Liver (tissue), 9 donors: ENCODE data around the gene TMX2. TPM values are rescaled to one million over a fixed set of nuclear protein-coding genes. Genes with fewer than 3 reads are reported as not detected.
A peak's percentile ranks its signal among the peaks of the same experiment; 100 is the strongest.

ENCODE experiments used
- DNase-seq: peaks from one replicate; pipeline ENCODE4 v3.0.0-alpha.2; 2017; ENCODE audit warnings: low spot score
- H3K27ac ChIP-seq, 2 donors: one replicate each; pipeline ENCODE4 v1.7.0; 2013; ENCODE audit warnings: inconsistent platforms in 2 of 2, low read length in 2 of 2, control low read depth in 1 of 2, low read depth in 1 of 2, mild to moderate bottlenecking in 1 of 2
- H3K27me3 ChIP-seq, 4 donors: one replicate each; pipeline versions ENCODE4 v1.6.1 to v1.7.0; 2013; ENCODE audit warnings: low read length in 3 of 4, inconsistent platforms in 1 of 4, mild to moderate bottlenecking in 1 of 4, moderate library complexity in 1 of 4; ENCODE audit not compliant: control insufficient read depth in 4 of 4, insufficient read depth in 4 of 4
- H3K36me3 ChIP-seq, 4 donors: one replicate each; pipeline versions ENCODE4 v1.6.1 to v1.7.0; 2013; ENCODE audit warnings: low read length in 3 of 4, mild to moderate bottlenecking in 3 of 4, low read depth in 1 of 4, moderate library complexity in 1 of 4; ENCODE audit not compliant: control insufficient read depth in 4 of 4, insufficient read depth in 3 of 4
- H3K4me1 ChIP-seq, 4 donors: one replicate each; pipeline versions ENCODE4 v1.6.1 to v1.7.0; 2013; ENCODE audit warnings: low read length in 3 of 4, mild to moderate bottlenecking in 3 of 4, moderate library complexity in 1 of 4; ENCODE audit not compliant: control insufficient read depth in 4 of 4, insufficient read depth in 4 of 4
- H3K4me3 ChIP-seq, 3 donors: one replicate each; pipeline versions ENCODE4 v1.6.1 to v1.7.0; 2013; ENCODE audit warnings: low read length in 3 of 3, control low read depth in 1 of 3, low read depth in 1 of 3, mild to moderate bottlenecking in 1 of 3
- H3K9ac ChIP-seq, 2 donors: one replicate each; pipeline ENCODE4 v1.7.0; 2013; ENCODE audit warnings: low read length in 2 of 2, mild to moderate bottlenecking in 2 of 2, moderate library complexity in 2 of 2, control low read depth in 1 of 2, low read depth in 1 of 2
- H3K9me3 ChIP-seq, 4 donors: one replicate each; pipeline versions ENCODE4 v1.6.1 to v1.7.0; 2013; ENCODE audit warnings: low read length in 3 of 4; ENCODE audit not compliant: control insufficient read depth in 4 of 4
- ATF3 ChIP-seq: IDR thresholded peaks from 2 replicates; pipeline ENCODE4 v1.6.1; 2016; ENCODE audit warnings: antibody characterized with exemption
- EGR1 ChIP-seq, 2 donors: IDR thresholded peaks; 2 replicates each; pipeline ENCODE4 v1.6.1; 2016 to 2018; ENCODE audit warnings: antibody characterized with exemption in 2 of 2, low read depth in 2 of 2
- FOXA1 ChIP-seq: IDR thresholded peaks from 2 replicates; pipeline ENCODE4 v1.6.1; 2016; ENCODE audit warnings: antibody characterized with exemption
- FOXA2 ChIP-seq: IDR thresholded peaks from 2 replicates; pipeline ENCODE4 v1.6.1; 2016; ENCODE audit warnings: antibody characterized with exemption
- GABPA ChIP-seq, 2 donors: IDR thresholded peaks in 1 of 2; conservative IDR thresholded peaks in 1 of 2; 2 replicates each; pipeline ENCODE4 v1.6.1; 2016; ENCODE audit warnings: antibody characterized with exemption in 2 of 2, mild to moderate bottlenecking in 1 of 2, moderate library complexity in 1 of 2
- HNF4A ChIP-seq, 2 donors: conservative IDR thresholded peaks; 2 replicates each; pipeline ENCODE4 v1.6.1; 2016; ENCODE audit warnings: antibody characterized with exemption in 2 of 2, mild to moderate bottlenecking in 2 of 2
- HNF4G ChIP-seq: IDR thresholded peaks from 2 replicates; pipeline ENCODE4 v1.6.1; 2016; ENCODE audit warnings: antibody characterized with exemption
- JUND ChIP-seq, 2 donors: IDR thresholded peaks; 2 replicates each; pipeline ENCODE4 v1.6.1; 2016; ENCODE audit warnings: antibody characterized with exemption in 2 of 2
- NR2F2 ChIP-seq: IDR thresholded peaks from 2 replicates; pipeline ENCODE4 v1.6.1; 2016; ENCODE audit warnings: antibody characterized with exemption
- RAD21 ChIP-seq, 2 donors: IDR thresholded peaks; 2 replicates each; pipeline ENCODE4 v1.6.1; 2016; ENCODE audit warnings: antibody characterized with exemption in 2 of 2, mild to moderate bottlenecking in 2 of 2
- REST ChIP-seq: IDR thresholded peaks from 2 replicates; pipeline ENCODE4 v1.6.1; 2016; ENCODE audit warnings: antibody characterized with exemption, mild to moderate bottlenecking
- RXRA ChIP-seq, 2 donors: IDR thresholded peaks; 2 replicates each; pipeline ENCODE4 v1.6.1; 2017 to 2018; ENCODE audit warnings: antibody characterized with exemption in 2 of 2, mild to moderate bottlenecking in 1 of 2
- SP1 ChIP-seq: IDR thresholded peaks from 2 replicates; pipeline ENCODE4 v1.6.1; 2018; ENCODE audit warnings: antibody characterized with exemption, mild to moderate bottlenecking
- TAF1 ChIP-seq: conservative IDR thresholded peaks from 2 replicates; pipeline ENCODE4 v1.6.1; 2016; ENCODE audit warnings: antibody characterized with exemption, mild to moderate bottlenecking
- YY1 ChIP-seq: IDR thresholded peaks from 2 replicates; pipeline ENCODE4 v1.6.1; 2016; ENCODE audit warnings: antibody characterized with exemption, mild to moderate bottlenecking
- ZBTB33 ChIP-seq: IDR thresholded peaks from 2 replicates; pipeline ENCODE4 v1.6.1; 2016; ENCODE audit warnings: antibody characterized with exemption
- WGBS: extraction: QIAGEN DNeasy Blood & Tissue Kit; methylation state at CpG from one replicate; pipeline ENCODE4 v1.1.7; 2013; 5-methylcytosine and 5-hydroxymethylcytosine counted together
- polyA plus RNA-seq, 2 donors: library from polyadenylated mRNA; stranded (reverse) in 1 of 2; unstranded in 1 of 2; fragments of 200-250 nt in 1 of 2; fragments of >200 nt in 1 of 2; fragmentation: Nextera tagmentation in 1 of 2; extraction: Ambion mirVana in 1 of 2; gene quantifications; one replicate each; pipeline versions ENCODE4 v1.2.1 to v1.2.3, GENCODE V29; 2013 to 2015
- total RNA-seq, 2 donors: library from RNA; depleted of rRNA; stranded (reverse); fragments of >200 nt; gene quantifications; one replicate each; pipeline ENCODE4 v1.2.3, GENCODE V29; 2014
- TF ChIP-seq, protein P1 (sequence below): fragments of 150-350 bp; IDR thresholded peaks from 2 replicates; pipeline ENCODE4 v1.5.1; 2017; ENCODE audit warnings: improper control_type of control experiment, low read depth, low read length; ENCODE audit not compliant: missing input control
- TF ChIP-seq, protein P2 (sequence below): IDR thresholded peaks from 2 replicates; pipeline ENCODE4 v1.6.1; 2016; ENCODE audit warnings: antibody characterized with exemption
- donor health status: healthy.
- donor health status: healthy.
- donor health status: healthy.
- donor health status: healthy.
- donor health status: healthy.

Gene TMX2
- total and polyA plus RNA-seq, 4 donors, result 43.3 to 70.9 (median 59.1) TPM

DNA sequence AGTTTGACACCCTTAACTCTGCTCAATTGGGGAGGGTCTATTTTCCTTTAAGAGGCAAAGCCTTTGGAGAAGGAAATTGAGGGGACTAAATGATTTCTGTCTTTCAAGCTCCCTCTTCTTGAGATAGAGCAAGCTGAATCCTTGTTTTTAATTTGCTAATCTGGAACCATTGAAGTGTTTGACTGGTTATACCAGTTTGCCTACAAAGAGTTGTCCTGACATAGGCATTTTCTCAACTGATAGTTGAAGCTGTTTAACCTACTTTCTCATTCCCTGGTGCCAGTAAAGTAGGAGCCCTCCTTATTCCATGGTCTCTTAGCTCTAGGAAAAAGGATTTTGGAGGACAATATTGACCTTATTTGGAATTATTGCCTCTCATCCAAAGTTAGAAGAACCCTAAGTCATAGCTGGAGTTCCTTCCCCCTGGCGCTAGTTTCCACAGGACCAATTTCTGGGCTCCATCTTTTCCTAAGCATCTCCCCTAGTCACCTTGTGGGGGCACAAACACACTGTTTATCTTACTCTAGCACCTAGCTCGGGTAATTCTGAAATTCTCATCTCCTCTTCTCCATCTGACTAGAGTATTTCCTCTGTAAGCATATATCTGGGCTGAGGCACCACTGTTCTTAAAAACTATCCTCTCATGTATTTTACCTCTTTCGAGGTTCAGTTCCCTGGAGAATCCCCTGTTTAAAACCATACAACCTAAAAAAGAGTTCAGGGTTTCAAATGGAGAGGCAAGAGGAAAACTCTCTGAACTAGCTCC lies 37.0 kb upstream of the TMX2 start:
- H3K36me3 ChIP-seq, result peaks cover 8 to 25% (median 19%) of the 10 kb centered on the region in 4 donors
- no peaks in the 10 kb centered on the region for H3K27me3 ChIP-seq
- H3K9ac ChIP-seq, result no peak overlapping the region
- no peak overlapping the region for H3K4me3 ChIP-seq
- H3K27ac ChIP-seq, result peak overlapping the region; percentile 0 to 54
- no peaks in the 10 kb centered on the region for H3K9me3 ChIP-seq
- TF ChIP-seq, protein P1, sequence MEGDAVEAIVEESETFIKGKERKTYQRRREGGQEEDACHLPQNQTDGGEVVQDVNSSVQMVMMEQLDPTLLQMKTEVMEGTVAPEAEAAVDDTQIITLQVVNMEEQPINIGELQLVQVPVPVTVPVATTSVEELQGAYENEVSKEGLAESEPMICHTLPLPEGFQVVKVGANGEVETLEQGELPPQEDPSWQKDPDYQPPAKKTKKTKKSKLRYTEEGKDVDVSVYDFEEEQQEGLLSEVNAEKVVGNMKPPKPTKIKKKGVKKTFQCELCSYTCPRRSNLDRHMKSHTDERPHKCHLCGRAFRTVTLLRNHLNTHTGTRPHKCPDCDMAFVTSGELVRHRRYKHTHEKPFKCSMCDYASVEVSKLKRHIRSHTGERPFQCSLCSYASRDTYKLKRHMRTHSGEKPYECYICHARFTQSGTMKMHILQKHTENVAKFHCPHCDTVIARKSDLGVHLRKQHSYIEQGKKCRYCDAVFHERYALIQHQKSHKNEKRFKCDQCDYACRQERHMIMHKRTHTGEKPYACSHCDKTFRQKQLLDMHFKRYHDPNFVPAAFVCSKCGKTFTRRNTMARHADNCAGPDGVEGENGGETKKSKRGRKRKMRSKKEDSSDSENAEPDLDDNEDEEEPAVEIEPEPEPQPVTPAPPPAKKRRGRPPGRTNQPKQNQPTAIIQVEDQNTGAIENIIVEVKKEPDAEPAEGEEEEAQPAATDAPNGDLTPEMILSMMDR, result no peak
- TF ChIP-seq EGR1 (IDR thresholded peaks at IDR 0.05; ENCODE audit: low read depth in 2 of 2) (no peak), JUND (IDR thresholded peaks at IDR 0.05) (no peak), ATF3 (no peak), ZBTB33 (no peak), HNF4A (conservative IDR thresholded peaks at IDR 0.05) (no peak), SP1 (no peak), FOXA2 (no peak), TAF1 (no peak), YY1 (no peak), FOXA1 (no peak), RXRA (IDR thresholded peaks at IDR 0.05) (no peak), HNF4G (no peak), NR2F2 (no peak), REST (no peak), GABPA (IDR thresholded peaks at IDR 0.05 in 1 of 2, conservative IDR thresholded peaks at IDR 0.05 in 1 of 2) (no peak), RAD21 (IDR thresholded peaks at IDR 0.05) (no peak)
- TF ChIP-seq, protein P2, sequence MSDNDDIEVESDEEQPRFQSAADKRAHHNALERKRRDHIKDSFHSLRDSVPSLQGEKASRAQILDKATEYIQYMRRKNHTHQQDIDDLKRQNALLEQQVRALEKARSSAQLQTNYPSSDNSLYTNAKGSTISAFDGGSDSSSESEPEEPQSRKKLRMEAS, result no peak
- no peak for DNase-seq
- WGBS, result 92% methylated on average over 3 of the region's 3 CpGs
- H3K4me1 ChIP-seq, result peaks cover 10 to 29% (median 18%) of the 10 kb centered on the region in 4 donors
